BE2C (cell line): ENCODE data around the gene ALKBH6.
A peak's percentile ranks its signal among the peaks of the same experiment; 100 is the strongest.

Experiments
- DNase-seq: peaks from one replicate; pipeline ENCODE4 v3.0.0-alpha.2; 2020
- H3K27me3 ChIP-seq: fragments of 250-450 bp; sonication (Bioruptor Pico); 2 replicates; pipeline ENCODE4 v1.5.1; 2020; ENCODE audit warnings: mild to moderate bottlenecking
- H3K36me3 ChIP-seq: fragments of 250-450 bp; sonication (Bioruptor Pico); 2 replicates; pipeline ENCODE4 v1.5.1; 2020; ENCODE audit warnings: mild to moderate bottlenecking
- H3K4me1 ChIP-seq: fragments of 250-450 bp; sonication (Bioruptor Pico); 2 replicates; pipeline ENCODE4 v1.5.1; 2020
- H3K4me3 ChIP-seq: 2 replicates; pipeline ENCODE4 v1.5.1; 2011; ENCODE audit warnings: low read depth, low read length
- H3K9me3 ChIP-seq: fragments of 250-450 bp; sonication (Bioruptor Pico); 2 replicates; pipeline ENCODE4 v1.5.1; 2020
- TF ChIP-seq, protein P1 (sequence below): IDR thresholded peaks from 2 replicates; pipeline ENCODE4 v1.5.1; 2012; ENCODE audit warnings: mild to moderate bottlenecking, low read depth, low read length

Gene ALKBH6

DNA sequence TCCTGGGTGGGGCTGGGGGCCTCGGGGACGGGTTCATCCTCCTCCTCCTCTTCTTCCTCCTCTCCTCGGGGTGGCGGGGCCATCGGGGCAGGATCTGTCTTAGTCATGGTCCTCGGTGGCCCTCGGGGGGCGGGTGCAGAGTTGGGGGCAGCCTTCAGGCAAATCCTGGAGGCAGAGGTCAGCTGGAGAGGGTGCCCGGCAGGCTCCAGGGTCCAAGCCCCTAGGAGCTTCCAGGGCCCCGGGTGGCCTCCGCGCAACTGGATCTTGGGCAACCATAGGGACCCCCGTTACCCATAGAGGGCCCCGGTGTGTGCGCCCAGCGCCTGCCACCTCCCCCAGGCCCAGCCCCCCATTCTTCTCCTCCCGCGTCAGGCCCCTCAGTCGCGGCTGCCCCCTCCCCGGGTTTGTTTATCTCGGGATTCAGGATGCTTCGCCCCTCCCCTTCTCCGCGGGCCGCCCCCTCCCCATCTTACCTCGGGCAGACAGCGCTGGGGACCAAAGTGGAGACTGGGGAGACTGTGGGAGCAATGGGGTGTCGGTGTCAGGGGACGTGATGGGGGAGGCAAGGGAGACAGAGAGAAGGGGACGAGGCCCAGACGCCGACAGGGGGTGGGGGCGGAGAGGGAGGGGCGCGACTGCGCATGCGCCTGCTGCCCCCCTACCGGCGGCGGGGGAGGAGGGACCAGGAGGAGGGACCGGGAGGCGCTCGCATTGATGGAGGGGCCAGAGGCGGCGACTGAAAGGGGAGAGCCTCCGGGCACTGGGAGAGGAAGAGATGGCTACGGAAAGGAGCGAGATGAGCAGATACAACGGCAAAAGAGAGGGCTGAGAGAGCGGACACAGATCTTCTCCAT, 18.5 kb upstream of the ALKBH6 start, which contains the start of gene CLIP3:
Gene CLIP3, minus strand, starts transcription at position 623 of the 854 bp plus-strand sequence. Its CDS starts 516 bp downstream, at position 107.
- DNase-seq, result peak; percentile 86
- no peaks in the 10 kb centered on the region for H3K27me3 ChIP-seq
- TF ChIP-seq, protein P1, sequence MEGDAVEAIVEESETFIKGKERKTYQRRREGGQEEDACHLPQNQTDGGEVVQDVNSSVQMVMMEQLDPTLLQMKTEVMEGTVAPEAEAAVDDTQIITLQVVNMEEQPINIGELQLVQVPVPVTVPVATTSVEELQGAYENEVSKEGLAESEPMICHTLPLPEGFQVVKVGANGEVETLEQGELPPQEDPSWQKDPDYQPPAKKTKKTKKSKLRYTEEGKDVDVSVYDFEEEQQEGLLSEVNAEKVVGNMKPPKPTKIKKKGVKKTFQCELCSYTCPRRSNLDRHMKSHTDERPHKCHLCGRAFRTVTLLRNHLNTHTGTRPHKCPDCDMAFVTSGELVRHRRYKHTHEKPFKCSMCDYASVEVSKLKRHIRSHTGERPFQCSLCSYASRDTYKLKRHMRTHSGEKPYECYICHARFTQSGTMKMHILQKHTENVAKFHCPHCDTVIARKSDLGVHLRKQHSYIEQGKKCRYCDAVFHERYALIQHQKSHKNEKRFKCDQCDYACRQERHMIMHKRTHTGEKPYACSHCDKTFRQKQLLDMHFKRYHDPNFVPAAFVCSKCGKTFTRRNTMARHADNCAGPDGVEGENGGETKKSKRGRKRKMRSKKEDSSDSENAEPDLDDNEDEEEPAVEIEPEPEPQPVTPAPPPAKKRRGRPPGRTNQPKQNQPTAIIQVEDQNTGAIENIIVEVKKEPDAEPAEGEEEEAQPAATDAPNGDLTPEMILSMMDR, result no peak
- H3K4me1 ChIP-seq, result peaks cover 9% of the 10 kb centered on the region; the same call in 1 of the 2 replicates
- peak within 1 kb of the TSS; percentile 77 for H3K4me3 ChIP-seq
- H3K36me3 ChIP-seq, result no peaks in the 10 kb centered on the region
- no peaks in the 10 kb centered on the region for H3K9me3 ChIP-seq

DNA sequence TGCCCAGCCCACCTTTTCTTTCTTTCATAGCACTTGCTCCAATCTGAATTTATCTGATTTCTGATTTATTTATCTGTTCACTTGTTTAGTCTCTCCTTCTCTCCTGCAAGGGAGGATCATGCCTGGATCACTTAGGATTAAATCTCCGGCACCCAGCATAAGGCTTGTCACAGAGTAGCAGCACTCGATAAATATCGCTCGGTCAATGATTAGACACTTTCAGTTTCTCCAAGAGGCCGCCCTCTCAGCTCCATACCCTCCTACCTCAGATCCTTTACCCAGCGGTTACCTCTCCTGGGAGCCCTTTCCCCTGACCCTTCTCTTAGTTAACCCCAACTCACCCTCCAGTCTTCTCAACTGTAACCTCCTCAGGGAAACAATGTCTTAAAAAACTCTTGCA, 17.3 kb upstream of the ALKBH6 start:
- DNase-seq, result no peak
- Histone ChIP-seq H3K9me3 (no peaks in the 10 kb centered on the region), H3K36me3 (no peaks in the 10 kb centered on the region), H3K4me3 (no peak overlapping the region), H3K4me1 (peaks cover 9% of the 10 kb centered on the region; the same call in 1 of the 2 replicates), H3K27me3 (no peaks in the 10 kb centered on the region)
- TF ChIP-seq, protein P1, result no peak

DNA sequence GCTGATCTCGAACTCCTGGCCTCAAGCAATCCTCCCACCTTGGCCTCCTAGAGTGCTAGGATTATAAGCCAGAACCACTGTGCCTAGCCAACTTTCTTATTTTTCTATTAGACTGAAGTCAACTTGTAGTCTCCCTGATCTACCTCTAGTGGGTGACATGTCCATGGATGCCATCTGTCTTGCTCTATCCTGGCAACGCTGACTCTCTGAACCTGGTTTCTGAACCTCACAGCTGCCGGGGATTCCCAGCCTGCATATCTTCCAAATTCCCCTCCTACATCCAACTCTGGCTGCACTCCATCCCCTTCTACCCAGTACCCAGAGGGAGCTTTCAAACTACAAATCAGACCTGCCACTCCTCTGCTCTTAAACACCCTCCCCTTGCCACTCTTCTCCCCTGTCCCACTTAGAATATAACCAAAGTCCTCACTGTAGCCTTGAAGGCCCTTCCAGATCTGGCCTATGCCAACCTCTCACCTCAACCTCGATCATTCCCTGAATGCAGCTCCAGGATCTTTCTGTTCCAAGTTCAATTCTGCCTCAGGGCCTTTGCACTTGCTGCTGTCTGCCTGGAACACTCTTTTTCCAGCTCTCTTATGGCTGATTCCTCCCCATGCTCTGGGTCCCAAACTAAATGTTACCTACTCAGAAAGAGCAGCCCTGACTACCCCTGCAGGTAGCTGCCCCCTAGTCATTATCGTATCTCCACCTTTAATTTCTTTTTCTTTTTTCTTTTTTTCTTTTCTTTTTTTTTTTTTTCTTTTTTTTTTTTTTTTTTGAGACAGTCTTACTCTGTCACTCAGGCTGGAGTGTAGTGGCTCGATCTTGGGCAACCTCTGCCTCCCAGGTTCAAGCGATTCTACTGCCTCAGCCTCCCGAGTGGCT, 16.5 kb upstream of the ALKBH6 start:
- Histone ChIP-seq H3K4me1 (peaks cover 6% of the 10 kb centered on the region; the same call in 1 of the 2 replicates), H3K4me3 (no peak overlapping the region), H3K9me3 (no peaks in the 10 kb centered on the region), H3K27me3 (no peaks in the 10 kb centered on the region), H3K36me3 (no peaks in the 10 kb centered on the region; the same call in 1 of the 2 replicates)
- no peak for DNase-seq
- TF ChIP-seq, protein P1, result peak; percentile 21; the same call in 1 of the 2 replicates

DNA sequence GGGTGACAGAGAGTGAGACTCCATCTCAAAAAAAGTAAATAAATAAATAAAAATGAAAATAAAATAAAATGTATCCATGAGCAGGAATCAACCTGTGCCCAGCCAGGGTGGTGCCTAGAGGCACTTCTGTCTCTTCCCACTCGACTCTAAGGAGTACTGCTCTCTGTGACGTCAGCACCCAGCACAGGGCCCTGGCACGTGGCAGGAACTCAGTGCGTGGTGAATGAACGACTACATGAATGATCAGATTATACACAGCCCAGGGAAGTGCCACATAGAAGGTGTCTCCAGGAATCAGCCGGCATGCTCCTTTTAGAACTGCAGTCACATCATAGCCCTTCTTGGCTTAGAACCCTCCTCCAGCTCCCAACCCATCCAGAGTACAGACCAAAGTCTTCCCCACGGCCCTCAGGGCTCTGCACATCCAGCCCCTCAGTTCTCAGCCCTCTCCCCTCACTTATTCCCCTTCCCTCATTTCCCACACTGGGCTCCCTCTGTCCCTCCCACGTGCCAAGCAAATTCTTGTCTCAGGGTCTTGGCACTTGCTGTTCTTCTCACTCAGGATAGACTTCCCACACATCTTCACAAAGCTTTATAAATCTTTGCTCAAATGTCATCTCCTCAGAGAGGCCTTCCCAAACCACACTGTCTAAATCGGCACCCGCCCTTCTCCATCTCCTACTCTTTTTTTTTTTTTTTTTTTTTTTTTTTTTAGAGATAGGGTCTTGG, 14.5 kb upstream of the ALKBH6 start:
- TF ChIP-seq, protein P1, result no peak
- H3K27me3 ChIP-seq, result no peaks in the 10 kb centered on the region
- DNase-seq, result no peak
- H3K4me1 ChIP-seq, result peaks cover 3% of the 10 kb centered on the region; the same call in 1 of the 2 replicates
- no peak overlapping the region for H3K4me3 ChIP-seq
- peaks cover 8% of the 10 kb centered on the region; the same call in 1 of the 2 replicates for H3K36me3 ChIP-seq
- H3K9me3 ChIP-seq, result no peaks in the 10 kb centered on the region

DNA sequence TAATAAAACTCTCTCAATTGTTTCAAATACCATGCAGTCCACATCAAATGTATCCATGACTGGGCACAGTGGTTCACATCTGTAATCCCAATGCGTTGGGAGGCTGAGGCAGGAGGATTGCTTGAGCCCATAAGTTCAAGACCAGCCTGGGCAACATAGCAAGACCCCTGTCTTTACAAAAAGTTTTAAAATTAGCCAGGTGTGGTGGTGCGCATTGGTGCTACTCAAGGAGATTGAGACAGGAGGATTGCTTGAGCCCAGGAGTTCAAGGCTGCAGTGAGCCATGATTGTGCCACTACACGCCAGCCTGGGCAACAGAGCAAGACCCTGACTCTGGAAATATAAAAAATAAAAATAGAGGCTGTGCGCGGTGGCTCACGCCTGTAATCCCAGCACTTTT, 13.7 kb upstream of the ALKBH6 start:
- peaks cover 11% of the 10 kb centered on the region; the same call in 1 of the 2 replicates for H3K36me3 ChIP-seq
- no peak overlapping the region for H3K4me3 ChIP-seq
- H3K4me1 ChIP-seq, result no peaks in the 10 kb centered on the region
- no peaks in the 10 kb centered on the region for H3K27me3 ChIP-seq
- no peaks in the 10 kb centered on the region for H3K9me3 ChIP-seq
- TF ChIP-seq, protein P1, result no peak
- DNase-seq, result no peak
